ENCODE data around the gene SASH1.
"Not testable (repeated sequence)": the region's sequence is repeated elsewhere in the genome, so short reads cannot be mapped to it uniquely, and the experiment has no call there.

The SASH1 gene

DNA sequence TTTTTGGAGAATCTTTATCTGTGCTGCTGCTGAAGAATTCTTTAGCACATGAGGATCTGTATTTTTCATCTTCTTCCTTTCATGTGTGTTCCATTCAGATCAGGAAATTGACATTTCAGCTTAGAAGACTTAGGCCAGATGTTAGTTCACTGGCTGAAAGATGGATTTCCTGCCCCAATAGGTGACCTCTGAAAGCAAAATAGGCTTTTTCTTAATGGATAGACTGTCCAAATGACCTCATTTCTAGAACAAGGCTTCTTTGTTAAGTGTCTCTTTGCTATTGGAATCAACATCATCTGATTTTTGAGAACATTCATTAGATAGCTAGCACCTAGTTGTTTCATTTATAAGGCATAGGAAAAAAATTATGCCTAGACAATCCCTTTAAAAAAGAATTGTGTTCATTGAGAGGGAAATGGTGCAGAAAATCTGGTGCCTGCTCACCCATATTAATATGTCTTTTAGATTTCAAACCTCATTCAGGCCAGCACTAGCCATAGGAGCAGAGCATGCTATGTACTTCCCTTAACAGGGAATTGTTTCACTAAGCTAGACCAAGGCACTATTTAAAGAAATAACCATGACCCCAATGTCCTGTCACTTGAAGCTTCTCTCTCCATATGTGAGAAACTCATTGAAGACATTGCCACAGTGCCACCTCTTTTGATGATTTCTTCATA lies 13.6 kb upstream of the SASH1 start:
- no peak for DNase-seq (ENCODE audit: extremely low read depth in 1 of 2, low read depth in 1 of 2)

DNA sequence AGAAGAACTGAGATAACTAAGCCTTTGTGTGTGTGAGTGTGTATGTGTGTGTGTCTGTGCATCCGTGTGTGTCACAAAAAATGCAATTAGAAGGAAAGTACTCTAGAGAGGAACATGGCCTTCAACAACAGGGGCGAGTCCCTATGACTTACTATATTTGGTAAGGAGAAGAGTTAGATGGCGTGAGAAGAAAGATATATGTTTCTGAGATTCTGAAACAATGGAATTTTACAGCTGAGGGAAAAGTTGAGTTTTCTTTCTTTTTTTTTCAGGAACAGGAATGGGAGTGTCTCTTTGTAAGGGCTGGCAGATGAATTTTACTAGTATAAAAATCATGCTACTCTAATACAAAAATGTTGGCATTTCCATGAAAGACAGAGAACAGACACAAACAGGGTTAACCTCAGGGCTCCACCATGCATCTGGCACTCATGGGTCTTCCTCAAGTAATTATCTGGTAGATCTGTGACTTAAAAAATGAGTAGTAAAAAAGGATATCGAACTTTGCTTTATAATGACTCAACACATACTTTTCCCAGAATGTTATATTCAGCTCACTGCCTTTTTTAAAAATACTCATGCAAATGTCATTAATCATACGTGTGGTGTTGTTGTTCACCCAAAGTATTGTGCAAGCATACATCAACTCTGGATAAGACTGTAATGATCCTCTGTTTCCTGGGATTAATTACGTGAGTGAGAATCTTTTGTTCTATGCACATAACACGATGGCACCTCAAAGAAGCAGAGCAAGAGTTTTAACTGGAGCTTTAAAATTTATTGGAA lies 12.8 kb upstream of the SASH1 start:
- DNase-seq (ENCODE audit: extremely low read depth in 1 of 2, low read depth in 1 of 2): no peak

DNA sequence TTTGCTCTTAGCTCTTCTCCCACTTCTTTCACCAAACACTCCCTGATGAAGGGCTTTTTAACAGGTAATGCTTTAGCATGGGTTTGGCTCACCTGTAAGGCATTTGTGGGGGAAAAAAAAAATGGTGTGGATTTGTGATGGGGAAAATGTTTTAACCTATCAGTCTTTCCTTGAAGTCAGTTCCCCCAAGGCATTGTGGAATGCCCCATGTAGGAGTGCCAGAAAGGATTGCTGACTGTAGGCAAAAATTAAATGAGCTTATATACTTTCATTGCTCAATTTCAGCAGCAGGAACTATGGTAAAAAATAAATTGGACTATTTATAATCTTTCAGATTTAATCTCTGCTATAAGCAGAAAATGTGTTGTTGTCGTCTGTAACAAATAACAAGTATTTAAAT lies 10.6 kb upstream of the SASH1 start:
- no peak for DNase-seq (ENCODE audit: extremely low read depth in 1 of 2, low read depth in 1 of 2)

DNA sequence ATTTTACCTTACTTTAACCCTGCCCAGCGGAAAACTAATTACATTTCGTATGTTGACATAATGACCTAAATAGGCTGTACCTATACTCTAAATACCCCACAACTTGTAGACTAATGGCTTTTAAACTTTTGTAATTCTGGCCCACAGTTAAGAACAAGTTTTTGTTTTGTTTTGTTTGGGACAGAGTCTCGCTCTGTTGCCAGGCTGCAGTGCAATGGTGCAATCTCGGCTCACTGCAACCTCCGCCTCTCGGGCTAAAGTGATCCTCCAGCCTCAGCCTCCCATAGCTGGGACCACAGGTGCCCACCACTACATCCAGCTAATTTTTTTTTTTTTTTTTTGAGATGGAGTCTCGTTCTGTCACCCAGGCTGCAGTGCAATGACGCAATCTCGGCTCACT lies 5.7 kb upstream of the SASH1 start:
- DNase-seq (ENCODE audit: extremely low read depth in 1 of 2, low read depth in 1 of 2): no peak

DNA sequence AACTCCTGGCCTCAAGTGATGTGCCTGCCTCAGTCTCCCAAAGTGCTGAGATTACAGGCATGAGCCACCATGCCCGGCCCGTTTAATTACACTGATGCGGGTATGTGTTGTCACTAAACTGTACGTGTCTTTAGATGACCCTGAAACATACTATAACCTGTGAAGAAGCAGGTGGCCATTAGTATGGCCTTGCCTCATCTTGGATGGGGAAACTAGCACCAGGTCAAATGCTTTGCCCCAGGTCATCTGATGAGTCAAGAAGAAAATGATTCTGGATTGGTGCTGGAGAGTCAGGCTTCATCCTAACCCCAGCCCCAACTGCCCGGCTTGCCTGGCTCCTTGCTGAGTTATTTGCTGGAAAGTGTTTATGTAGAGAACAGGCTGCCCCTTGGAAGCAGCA lies 2.9 kb upstream of the SASH1 start:
- DNase-seq (ENCODE audit: extremely low read depth in 1 of 2, low read depth in 1 of 2): no peak

DNA sequence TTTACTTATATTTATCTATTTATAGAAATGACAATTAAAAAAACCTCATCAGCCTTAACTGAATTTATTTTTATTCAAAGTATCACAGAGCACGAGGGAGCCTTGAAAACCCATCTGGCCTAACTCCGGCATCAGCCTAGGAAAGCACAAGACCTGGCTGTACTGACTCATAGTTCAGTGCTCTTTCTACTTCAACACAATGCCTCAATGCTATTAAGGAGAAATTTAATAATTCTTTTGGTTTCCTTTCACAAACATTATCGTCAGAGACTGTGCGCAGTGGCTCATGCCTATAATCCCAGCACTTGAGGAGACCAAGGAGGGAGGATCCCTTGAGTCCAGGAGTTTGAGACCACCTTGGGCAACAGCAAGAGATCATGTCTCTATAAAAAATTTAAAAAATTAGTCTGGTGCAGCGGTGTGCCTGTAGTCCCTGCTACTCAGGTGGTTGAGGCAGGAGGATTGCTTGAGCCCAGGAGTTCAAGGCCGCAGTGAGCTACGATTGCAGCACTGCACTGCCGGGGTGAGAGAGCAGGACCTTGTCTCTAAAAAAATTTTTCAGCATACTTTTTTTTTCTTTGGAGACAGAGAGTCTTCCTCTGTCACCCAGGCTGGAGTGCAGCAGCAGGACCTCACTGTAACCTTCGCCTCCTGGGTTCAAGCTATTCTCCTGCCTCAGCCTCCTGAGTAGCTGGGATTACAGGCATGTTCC lies 1.9 kb upstream of the SASH1 start:
- no peak for DNase-seq (ENCODE audit: extremely low read depth in 1 of 2, low read depth in 1 of 2)

DNA sequence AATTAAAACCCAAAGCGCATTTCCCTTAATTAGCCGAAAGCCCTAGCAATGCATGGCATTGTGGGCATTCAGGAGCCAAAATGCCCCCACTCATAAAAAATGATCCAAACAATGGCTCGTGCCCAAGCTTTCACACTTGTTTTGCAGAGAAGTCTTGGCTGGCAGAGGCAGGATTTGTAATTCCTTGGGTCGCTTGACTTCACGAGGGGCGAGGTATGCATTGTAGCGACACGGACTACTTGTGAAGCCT lies 613 bp upstream of the SASH1 start:
- no peak for DNase-seq (ENCODE audit: extremely low read depth in 1 of 2, low read depth in 1 of 2)

DNA sequence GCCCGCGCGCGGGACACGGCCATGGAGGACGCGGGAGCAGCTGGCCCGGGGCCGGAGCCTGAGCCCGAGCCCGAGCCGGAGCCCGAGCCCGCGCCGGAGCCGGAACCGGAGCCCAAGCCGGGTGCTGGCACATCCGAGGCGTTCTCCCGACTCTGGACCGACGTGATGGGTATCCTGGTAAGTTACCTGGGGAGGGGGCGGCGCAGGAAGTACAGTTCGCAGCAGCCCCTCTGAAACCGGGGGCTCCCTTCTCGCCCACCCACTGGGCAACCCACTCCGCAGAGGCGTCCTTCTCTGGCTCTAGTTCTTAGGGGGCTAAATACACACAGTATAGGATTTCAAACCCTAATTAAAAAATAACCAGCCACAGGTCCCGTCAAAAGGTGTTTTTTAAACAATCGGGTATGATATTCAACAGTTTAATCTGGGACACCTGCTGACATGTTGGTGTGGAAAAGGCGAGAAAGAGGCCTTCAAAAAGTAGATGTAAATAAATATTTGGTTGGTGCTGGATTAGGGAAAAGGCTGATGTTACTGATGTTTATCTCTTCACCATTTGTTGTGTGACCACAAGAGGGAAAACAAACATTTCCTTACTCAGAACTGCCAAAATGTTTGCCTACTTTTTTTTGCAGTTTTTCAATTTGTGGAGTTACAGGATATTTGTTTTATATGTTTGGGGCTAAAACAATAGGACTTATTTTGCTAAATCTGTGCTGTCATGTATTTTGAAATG lies 577 bp downstream of the SASH1 start:
- no peak for DNase-seq (ENCODE audit: extremely low read depth in 1 of 2, low read depth in 1 of 2)

DNA sequence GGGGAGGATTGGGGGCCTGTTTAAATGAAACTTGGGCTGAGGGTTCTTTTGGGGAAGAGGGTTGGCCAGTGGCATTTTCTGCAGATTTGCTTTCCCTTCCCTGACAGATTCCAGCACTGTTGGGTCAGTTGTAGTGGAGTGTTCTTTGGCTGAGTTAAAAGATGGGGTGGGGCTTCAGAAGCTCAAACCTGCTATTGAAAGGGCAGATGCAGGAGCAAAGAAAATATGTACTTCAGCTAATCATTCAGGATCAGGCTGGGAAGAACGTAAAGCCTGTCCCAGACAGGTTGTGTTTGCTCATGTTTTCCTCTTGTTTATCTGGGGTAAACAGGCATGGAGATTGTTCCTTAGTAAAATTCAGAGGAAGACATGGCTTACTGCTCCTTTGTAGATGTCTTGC lies 2.5 kb downstream of the SASH1 start:
- no peak for DNase-seq (ENCODE audit: extremely low read depth in 1 of 2, low read depth in 1 of 2)

DNA sequence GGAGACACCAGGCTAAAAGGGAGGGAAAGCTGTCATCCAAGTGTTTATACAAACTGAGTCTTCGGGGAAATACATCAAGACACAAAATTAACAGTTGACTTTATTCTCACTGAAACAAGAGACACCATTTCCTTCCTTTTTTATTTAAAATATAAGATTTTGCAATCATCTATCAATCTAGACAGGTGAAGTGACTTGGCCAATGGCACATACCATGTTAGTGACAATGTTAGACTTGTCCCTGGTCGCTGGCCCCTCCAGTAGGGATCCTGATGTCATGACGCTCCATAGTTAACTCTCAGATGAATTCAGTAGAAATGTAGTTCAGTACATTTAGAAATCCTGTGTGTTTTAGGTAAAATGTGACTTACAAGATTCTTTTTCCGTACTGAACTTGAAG lies 2.9 kb downstream of the SASH1 start:
- DNase-seq (ENCODE audit: extremely low read depth in 1 of 2, low read depth in 1 of 2): no peak

DNA sequence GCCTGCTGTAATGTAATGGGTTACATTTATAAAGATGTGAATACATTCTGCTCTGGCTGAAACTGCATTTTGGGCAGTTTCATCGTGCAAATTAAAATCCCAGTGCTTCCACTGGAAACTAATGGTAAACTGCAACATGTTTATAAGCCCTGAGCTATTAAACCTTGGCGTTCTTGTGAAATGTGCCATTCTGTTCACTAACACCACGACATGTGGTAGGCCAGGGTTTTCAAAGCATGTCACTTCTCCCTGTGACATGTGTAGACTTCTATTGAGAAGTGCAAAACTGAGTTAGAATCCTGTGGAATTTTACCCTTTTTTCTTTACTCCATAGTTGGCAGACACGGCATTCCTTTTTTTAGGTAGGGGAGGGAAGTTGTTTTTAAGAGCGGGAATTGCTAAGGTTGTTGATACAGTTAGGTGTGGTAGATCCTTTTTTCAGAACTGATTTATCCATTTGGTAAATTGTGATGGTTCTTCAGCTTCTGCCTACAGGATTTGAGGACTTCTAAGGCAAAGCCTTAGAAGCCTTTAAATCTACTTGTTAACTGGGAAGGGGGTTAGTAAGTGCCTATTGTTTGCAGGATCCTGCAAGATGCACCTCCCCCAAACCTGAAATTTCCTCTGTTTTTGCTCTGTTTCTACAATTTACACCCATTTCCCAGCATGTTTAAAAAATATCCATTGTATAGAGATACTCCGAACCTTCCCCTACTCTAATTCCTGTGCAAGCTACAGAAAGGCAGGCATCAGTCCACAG lies 4.2 kb downstream of the SASH1 start:
- DNase-seq (ENCODE audit: extremely low read depth in 1 of 2, low read depth in 1 of 2): no peak

DNA sequence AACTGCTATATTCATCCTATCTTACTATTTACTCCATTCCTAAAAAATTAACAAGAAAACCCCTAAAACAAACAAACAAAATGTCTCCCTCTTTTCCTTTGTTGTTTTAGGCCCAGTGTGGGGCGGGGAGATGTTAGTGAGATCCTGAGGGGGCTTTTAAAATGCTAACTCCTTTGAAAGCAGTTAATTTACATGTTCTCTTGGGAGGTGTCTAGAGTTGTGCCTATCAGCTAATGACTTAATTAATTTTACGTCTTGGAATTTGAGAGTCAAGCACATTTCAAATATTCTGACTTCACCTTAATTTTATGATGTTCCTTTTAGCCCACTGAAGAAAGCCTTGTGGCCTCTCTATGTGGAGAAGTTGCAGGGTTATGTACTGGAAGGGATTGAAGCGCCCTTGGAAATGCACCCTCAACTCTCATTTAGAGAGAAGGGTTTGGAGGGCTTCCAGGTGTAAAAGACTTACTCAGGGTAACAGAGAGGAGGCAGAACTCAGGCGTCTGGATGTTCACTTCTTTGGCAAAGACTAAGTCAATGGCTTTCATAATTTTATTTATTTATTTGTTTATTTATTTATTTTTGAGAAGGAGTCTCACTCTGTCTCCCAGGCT lies 4.9 kb downstream of the SASH1 start:
- DNase-seq (ENCODE audit: extremely low read depth in 1 of 2, low read depth in 1 of 2): no peak

DNA sequence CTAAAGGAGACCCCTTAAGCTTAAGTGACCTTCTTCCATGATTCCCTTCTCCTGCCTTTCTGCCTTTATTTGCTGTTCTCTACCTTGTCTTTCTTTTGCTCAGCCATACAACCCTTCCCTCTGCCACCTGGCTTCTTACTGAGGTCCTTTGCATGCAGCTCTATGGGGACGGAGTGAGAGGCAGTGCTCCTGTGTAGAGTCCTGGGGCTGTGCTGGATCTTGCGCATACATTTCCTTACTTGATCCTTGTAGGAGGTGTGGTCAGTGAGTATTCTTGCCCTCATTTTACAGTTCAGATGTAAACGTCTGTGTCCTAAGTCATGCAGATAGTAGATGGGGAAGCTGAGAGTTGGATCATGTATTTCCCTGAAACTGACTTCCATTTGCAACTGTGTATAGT lies 5.7 kb downstream of the SASH1 start:
- no peak for DNase-seq (ENCODE audit: extremely low read depth in 1 of 2, low read depth in 1 of 2)

DNA sequence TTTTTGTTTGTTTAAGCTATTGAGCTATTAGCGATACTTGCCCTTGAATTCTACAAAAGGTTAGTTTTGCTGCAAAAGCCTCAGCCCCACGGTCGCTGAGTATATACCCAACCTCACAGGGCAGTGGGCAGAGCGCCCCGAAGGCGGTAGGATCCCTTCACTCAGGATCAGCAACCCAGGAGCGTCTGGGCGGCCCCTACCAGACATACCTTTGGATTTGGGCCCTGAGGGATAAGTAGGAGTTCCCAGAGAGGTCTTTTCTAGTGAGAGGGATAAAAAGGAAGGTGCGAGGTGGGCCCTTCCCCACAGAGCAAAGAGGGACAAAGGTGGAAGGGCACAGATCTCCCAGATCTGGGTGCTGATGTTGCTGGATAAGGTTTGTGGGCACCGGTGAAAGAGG lies 6.1 kb downstream of the SASH1 start:
- DNase-seq (ENCODE audit: extremely low read depth in 1 of 2, low read depth in 1 of 2): no peak

DNA sequence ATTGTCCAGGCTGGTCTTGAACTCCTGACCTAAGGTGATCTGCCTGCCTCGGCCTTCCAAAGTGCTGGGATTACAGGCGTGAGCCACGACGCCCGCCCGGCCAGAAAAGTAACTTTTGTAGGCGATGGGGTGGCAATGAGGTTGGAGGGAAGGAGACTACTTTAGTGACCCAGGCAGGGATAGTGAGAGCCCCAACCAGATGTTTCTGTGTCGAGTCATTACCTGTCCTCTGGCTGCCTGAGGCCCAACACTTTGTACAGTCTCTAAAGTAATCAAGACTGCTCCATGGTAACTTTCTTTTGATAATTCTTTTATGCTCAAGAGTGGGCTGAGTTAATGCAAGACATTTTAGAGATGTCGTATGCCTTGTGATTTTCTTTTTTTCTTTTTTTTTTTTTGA lies 6.8 kb downstream of the SASH1 start:
- no peak for DNase-seq (ENCODE audit: extremely low read depth in 1 of 2, low read depth in 1 of 2)

DNA sequence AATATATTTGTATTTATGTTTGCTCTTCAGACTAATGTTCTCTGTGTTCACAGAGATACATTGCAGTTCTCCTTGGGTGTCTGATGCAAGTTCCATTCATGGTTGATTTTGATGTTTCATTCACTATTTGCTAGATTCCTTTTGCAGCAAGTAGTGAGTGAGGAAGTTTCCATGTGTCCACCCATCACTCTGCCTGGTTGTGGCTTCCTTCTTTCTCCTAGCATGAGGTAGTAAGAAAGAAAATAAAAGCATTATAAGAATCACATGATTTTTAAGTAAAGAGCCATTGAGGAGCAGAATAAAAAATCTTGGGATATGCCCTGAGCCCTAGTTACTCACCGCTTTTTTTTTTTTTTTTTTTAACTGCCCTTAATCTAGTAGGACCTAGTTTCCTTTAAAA lies 8.7 kb downstream of the SASH1 start:
- DNase-seq (ENCODE audit: extremely low read depth in 1 of 2, low read depth in 1 of 2): no peak

DNA sequence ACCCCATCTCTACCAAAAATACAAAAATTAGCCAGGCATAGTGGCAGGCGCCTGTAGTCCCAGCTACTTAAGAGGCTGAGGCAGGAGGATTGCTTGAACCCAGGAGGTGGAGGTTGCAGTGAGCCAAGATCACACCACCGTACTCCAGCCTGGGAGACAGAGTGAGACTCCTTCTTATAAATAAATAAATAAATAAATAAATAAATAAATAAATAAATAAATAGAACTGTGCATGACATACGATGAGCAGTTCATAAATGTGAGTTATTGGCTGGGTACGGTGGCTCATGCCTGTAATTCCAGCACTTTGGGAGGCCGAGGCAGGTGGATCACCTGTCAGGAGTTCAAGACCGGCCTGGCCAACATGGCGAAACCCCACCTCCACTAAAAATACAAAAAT lies 9.8 kb downstream of the SASH1 start:
- DNase-seq (ENCODE audit: extremely low read depth in 1 of 2, low read depth in 1 of 2): not testable (repeated sequence)

DNA sequence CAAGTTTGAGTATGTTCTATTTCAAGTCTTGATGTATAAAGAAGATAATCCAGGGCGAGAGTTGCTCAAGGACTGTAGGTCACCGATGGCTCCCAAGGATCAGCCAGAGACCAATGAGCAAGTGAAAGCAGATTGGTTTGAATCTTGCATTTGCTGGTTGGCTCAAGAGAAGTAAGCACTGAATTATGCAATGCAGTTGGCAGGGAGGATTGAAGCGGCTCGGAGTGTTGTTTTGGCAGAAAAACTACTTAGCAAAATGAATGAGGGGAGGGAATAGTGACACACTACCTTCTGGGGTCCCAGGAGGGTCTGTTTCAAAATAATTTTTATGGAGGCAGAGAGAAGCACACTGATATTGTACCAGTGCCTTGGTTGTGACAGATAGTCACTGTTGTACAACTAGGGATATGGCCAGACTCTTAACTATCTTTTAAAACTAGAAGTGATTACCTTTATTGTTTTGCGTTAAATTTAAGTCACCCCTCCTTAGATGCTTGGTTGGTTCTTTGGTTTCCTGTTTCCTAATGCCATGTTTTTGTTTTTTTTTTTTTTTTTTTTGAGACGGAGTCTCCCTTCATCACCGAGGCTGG lies 15.7 kb downstream of the SASH1 start:
- DNase-seq (ENCODE audit: extremely low read depth in 1 of 2, low read depth in 1 of 2): no peak

DNA sequence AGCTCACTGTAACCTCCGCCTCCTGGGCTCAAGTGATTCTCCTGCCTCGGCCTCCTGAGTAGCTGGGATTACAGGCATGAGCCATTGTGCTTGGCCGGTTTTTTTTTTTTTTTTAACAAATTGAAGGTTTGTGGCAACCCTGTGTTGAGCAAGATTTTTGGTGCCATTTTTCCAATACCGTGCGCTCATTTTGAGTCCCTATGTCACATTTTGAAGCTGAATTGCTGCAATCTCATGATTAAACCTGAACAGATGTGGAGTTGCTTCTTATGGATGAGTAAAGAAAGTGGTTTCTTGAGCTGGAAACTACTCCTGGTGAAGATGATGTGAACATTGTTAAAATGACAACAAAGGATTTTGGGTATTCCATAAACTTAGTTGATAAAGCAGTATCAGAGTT lies 16.6 kb downstream of the SASH1 start:
- no peak for DNase-seq (ENCODE audit: extremely low read depth in 1 of 2, low read depth in 1 of 2)

All from stimulated activated CD8-positive, alpha-beta memory T cell treated with anti-CD3 and anti-CD28 coated beads, Interleukin-7, amount 100 ng/mL, for 48 hours (primary cell).